Activated CD8-positive, alpha-beta memory T cell treated with anti-CD3 and anti-CD28 coated beads for 4 hours (primary cell): ENCODE measurements around the gene MRPL41.
A peak's percentile ranks its signal among the peaks of the same experiment; 100 is the strongest.
"Not testable (repeated sequence)": the region's sequence is repeated elsewhere in the genome, so short reads cannot be mapped to it uniquely, and the experiment has no call there.

ENCODE experiments used
- DNase-seq, 2 donors: peaks; one replicate each; pipeline ENCODE4 v3.0.0-alpha.2; 2020; ENCODE audit warnings: low read depth in 2 of 2

Gene MRPL41

DNA sequence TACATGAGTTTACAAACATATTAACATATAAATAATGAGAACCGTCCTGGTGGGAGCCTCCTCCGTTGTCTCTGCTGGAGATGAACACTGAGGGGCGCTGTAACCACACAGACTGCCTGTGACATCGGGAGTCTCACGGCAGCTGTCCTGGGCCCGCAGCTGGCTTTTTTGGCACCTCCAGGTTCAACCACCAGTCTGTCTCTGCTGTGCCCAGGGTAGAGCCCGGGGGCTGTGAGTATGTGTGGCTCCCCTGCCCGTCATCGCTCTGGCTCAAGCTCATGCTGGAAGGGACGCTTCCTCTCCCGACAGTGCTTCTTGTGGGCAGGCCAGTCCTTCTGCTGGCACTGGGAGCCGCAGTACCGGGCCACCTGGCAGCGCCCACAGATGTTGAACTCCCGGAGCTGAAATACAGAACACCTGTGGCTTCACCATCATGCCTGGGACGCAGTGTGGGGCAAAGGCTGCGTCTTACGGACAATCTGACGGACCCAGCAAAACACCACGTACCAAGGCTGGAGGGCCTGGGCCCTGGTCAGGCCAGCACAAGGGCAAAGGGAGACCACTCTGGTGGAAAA, 30.7 kb downstream of the MRPL41 start:
- no peak for DNase-seq

DNA sequence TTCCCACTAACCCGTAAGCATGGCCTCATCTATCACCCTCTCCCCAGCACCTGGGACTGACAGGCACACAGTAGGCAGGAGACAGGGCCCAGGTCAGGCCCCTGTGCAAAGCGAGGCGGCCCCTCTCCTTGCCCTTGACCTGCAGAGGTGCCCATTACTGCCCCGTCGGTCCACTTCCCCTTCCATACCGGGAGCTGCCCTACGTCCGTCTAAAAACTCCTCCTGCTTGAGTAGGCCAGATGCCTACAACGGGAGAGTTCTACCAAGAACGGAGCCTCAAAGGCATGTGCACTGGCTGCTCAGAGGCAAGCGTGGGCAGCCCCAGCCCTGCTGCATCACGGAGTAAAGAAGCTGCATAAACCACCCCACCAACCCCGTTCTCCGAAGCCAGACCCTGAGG, 31.7 kb downstream of the MRPL41 start:
- DNase-seq: no peak

DNA sequence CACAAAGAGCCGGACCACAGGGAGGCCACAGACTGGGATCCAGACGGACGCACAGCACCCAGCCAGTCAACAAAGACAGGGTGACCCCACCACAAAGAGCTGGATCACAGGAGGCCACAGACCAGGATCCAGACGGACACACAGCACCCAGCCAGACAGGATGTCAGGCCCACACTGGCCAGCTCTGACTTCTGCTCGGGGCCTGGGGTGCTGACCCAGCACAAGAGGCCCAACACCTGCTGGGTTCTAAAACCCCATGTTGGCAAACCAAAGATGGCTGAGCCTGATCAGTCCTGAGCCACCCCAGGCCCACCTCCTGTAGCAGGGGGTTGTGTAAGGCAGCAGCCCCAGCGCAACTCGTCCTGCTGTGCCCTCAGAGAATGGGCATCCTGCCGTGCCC, 32.3 kb downstream of the MRPL41 start:
- DNase-seq: no peak

DNA sequence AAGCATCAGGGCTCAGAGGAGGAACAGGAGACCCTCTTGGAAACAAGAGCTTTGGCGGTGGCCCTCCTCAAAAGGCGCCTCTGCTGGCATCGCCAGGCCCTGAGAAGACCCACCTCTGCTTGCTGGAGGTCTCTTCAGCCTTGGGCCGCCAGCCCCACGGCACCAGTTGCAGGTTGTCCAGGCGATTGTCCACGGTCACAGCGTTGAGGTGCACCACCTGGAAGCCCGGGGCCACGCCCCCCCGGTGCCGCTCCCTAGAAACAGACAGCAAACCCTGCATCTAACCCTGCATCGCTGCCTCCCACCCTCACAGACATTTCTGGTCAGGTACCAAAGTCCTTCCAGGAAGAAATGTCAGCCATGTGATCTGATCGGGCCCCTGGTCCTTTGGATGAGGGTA, 35.2 kb downstream of the MRPL41 start:
- DNase-seq: no peak

- no peak for DNase-seq
These were observed 36.6 kb downstream of the MRPL41 start for GRCh38 chr9:137588311-137588710.

DNA sequence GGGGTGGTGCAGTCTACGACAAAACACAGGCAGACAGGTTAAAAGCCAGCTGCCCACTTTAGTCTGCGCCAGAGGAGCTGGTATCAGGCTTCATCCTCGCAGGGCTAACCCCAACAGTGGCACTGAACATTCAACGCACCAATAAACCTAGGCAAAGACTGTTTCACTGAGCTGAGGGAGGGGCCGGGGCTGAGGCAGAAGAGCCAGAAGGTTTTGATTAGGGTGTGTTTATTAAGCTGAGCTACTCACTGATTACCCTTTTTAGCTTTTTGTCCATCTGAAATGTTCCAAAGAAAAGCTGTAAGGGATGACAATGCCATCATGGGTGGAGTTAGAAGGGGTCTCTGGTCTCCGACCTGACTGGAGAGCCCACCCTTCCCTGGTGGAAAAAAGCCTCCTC, 37.2 kb downstream of the MRPL41 start:
- DNase-seq: no peak

GRCh38 chr9:137589441-137590122, 37.9 kb downstream of the MRPL41 start:
- no peak for DNase-seq

DNA sequence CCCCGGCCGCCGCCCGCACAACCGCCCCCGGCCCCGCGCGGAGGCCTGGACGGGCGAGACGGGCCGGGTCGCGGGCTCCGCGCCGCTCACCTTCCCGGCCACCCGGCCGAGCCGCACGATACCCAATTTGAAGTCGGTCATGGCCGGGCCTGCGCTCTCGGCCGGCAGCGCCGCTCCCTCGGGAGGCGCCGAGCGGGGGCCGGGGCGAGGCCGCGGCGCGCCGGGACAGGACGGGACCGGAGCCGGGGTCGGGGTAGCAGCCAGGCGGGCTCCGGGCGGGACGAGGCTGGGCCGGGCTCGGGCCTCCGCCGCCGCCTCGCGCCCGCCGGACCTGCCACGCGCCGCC, 38.4 kb downstream of the MRPL41 start:
- DNase-seq: no peak

- peak; percentile 75 to 78 for DNase-seq
These were observed 39.0 kb downstream of the MRPL41 start, which contains the start of gene ZMYND19 for GRCh38 chr9:137590469-137591383. Gene ZMYND19, minus strand, starts transcription at chr9:137590512. Its CDS starts 249 bp downstream, at chr9:137590263.

DNA sequence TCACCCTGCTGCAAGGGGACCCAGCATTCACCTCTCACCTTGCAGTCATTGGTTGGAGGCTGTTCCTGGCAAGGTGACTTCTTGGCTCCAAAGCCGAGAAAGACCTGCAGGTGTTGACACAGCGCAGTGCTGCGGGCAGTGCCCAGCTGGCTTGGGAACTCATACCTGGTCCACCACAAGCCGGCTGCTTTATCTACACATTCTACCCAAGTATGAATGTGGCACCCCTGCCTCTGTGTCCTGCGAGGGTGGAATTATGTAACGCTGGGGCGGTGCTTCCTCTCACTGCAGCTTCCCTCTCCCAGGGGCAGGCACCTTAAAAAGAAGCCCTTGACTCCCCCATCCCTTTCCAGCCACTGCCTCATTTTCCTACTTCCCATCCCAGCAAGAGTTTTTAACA, 41.1 kb downstream of the MRPL41 start:
- DNase-seq: no peak

- DNase-seq: no peak
These were observed 41.5 kb downstream of the MRPL41 start for GRCh38 chr9:137593176-137593575.

DNA sequence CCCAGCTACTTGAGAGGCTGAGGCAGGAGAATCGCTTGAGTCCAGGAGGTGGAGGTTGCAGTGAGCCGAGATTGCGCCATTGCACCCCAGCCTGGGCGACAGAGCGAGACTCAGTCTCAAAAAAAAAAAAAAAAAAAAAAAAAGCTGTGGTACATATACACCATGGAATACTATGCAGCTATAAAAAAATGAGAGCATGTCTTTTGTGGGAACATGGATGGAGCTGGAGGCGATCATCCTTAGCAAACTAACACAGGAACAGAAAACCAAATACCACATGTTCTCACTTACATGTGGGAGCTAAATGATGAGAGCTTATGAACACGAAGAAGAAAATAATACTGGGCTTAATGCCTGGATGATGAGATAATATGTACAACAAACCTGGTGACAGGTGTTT, 44.9 kb downstream of the MRPL41 start:
- DNase-seq: not testable (repeated sequence)

DNA sequence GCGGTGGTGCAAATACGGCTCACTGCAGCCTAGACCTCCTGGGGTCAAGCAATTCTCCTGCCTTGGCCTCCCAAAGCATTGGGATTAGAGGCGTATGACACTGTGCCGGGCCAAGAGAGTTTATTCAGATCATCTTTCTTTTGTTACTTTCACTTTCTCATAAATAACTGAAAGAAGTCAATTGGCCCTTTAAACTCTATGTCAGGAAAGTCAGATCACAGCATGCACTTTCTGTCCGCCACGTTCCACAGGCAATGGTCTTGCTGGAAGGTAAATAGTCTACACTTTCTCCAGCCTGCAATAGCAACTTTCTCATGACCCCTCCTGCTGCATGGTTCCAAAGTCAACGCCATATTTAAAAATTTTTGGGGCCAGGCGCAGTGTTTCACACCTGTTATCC, 47.3 kb downstream of the MRPL41 start:
- no peak for DNase-seq
